HG03521 (cell line): ENCODE measurements around the gene PAK1.
"Not testable (repeated sequence)": the region's sequence is repeated elsewhere in the genome, so short reads cannot be mapped to it uniquely, and the experiment has no call there.

ENCODE experiments used
- ATAC-seq: cut with Tn5 transposase; IDR thresholded peaks from one replicate; pipeline ENCODE4 v1.9.1; 2021; ENCODE audit warnings: mild to moderate bottlenecking, moderate library complexity; ENCODE audit not compliant: unreplicated experiment

The PAK1 gene

DNA sequence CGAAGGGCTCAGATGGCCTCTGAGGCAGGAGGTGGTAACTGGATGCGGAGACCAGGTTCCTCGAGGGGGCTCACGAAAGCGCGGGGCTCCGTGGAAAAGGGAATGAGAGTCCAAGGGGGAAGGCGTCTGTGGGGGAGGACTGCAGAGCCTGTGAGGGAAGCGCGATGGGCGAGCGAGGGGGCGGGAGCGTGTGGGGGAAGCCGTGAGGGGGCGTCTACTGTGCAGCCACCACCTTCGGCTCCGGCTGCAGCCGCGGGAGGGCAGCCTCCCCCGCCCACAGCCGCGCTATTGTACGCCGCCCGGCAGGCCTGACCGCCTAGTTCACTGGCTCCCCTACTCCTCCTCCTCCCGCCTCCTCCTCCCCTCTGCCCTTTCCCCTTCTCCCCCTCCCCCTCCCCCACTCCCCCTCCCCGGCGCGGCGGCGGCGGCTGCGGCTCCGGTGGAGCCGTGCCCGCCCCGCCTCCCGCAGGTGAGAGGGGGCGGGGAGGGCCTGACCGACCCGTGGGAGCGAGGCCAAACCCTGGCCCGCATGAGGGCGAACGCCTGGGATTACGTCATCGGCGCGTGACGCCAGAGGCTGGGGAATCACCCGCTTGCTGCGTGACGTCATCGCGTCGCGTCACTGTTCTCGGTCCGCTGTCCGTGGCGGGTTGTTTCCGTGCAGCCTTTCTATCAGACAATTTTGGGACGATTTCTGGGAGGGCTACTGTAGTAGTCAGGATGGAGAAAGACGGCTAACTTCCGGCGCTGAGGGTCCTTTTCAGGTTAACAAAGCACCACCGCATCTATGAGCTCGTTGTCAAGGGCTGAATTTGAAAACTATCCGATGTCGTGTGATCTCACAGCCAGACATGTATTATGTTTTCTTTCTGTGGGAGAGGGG lies at the start of gene PAK1:
Gene PAK1 (minus strand): TSS at position 294 of the 883 bp plus-strand sequence. CDS start 81,574 bp downstream, outside the sequence.
- peak; percentile 59 for ATAC-seq

GRCh38 chr11:77522215-77522614 lies 48.3 kb upstream of the PAK1 start:
- ATAC-seq: no peak

GRCh38 chr11:77519847-77520246 lies 46.0 kb upstream of the PAK1 start:
- ATAC-seq: no peak

DNA sequence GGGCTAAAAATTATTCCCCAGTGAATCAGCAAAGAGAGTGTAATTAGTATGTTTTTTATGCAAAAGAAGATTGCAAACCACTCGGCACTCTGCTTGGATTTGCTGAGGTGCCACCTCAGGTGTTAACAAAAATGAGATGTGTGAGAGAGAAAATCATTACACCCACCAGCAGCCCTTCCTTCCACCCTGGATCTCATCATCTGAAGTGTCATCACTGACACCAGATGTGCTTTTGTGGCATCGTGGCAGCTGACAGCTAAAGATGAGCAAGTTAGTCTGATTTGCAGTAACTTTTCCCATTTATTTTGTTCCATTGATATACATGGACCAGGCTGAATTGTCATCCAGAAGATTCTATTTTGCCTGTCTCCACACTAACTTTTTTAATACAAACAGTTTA lies 44.6 kb upstream of the PAK1 start:
- no peak for ATAC-seq

GRCh38 chr11:77517753-77518152 lies 43.9 kb upstream of the PAK1 start:
- ATAC-seq: no peak

DNA sequence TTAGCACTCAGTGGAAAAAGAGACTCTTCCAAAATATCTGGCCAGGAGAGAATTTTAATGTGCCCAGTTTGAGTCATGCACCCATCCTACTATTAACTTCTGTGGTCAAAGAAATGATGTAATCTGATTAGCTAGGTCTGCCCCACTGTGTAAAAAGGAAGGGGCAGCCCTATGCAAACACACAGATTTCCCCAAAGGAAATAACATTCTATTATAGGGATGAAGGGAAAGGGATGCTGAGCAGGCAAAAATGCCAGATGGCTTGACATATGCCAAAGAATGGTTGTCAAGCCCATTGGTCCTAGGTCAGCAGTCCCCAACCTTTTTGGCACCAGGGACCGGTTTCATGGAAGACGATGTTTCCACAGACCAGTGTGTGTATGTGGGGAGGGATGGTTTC lies 43.3 kb upstream of the PAK1 start:
- no peak for ATAC-seq

GRCh38 chr11:77515483-77515882 lies 41.6 kb upstream of the PAK1 start:
- no peak for ATAC-seq

DNA sequence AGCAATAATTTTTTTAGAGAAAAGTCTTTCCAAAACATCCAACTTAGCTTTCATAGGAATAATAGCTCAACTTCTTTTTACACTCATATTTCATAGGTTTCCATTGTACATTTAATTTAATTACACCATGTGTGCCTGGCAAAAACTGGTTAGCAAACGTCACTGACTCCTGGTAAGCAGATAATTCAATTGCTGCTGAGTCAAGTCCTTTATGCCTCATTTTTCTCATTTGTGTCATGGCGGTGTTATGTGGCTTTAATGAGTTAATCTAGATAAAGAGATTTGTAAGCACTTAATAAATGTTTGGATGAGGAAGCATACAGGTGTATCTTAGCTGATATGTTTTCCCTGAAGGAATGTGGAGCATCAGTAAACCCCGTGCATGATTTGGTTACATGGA lies 41.2 kb upstream of the PAK1 start:
- no peak for ATAC-seq

- ATAC-seq: no peak
Observed at GRCh38 chr11:77512092-77512491, 38.2 kb upstream of the PAK1 start.

DNA sequence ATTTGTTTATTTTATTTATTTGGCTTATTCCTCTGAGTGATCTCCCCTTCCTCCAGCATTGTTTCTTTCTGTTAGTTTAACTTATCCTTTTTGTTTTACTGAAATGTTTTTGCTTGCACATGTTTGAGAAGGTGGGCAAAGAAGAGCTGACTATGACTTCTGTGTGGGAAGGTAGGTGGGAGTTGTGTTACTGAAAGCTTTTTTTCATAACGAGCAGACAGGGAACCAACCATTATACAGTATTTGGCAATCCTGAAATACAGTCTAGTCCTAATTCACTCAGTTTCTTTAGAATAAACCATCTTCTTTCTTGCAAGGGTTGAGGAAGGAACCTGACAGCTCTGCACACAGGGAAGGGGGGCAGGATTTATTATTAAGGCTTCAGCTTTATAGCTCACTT lies 37.0 kb upstream of the PAK1 start:
- ATAC-seq: no peak

DNA sequence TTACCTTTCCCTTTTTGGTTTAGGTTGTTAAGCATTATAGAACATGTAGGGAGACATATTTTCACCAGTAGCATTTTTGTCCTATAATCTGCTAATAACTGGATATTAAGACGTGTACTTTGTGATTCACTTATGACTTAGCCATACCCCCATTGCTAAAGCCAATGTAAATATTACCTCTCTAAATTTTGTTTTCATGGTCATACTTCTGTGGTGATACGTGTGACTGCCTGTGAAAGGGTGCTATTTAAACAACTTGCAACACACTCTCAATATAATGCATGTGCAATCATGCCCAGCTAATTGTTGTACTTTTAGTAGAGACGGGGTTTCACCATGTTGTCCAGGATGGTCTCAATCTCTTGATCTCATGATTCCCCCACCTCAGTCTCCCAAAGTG lies 36.2 kb upstream of the PAK1 start:
- no peak for ATAC-seq

- ATAC-seq: no peak
Observed at GRCh38 chr11:77508019-77508418, 34.1 kb upstream of the PAK1 start.

GRCh38 chr11:77506857-77507256 lies 33.0 kb upstream of the PAK1 start:
- ATAC-seq: no peak

DNA sequence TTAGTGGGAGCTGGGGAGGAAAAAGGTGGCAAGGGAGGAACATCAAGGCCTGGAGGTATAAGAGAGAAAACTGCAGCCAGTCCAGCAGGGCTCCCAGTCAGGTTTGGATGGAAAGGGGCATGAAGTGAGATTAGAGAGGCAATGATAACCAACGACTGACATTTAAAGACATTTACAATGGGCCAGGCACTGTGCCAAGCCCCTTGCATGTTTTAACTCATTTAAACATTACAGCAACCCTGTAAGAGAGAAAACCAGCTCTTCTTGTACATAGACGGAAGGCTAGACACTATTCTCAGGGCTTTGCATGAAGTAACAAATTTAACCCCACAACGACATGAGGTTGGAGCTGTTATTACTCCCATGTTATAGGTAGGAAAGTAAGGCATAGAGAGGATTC lies 32.1 kb upstream of the PAK1 start:
- no peak for ATAC-seq

- ATAC-seq: no peak
Observed at GRCh38 chr11:77503006-77503405, 29.1 kb upstream of the PAK1 start.

GRCh38 chr11:77502346-77502905 lies 28.5 kb upstream of the PAK1 start:
- no peak for ATAC-seq

DNA sequence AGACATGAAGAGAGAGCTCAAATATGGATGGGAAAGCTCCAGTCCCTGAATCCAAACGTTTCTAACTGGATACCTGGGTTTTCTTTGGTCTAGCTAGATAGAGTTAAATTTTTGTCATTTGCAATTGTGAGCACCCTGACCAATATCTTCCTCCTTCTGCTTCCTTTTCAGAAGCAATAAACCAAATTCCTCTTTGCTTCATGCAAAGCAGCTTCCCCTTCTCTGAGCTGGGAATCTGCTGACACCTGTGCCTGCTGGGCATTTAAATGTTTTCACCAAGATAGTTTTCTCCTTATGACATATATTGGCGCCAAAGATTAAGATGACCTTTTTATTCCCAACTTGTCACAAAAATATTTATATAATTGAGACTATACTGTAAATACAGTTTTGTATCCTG lies 27.9 kb upstream of the PAK1 start:
- ATAC-seq: no peak

DNA sequence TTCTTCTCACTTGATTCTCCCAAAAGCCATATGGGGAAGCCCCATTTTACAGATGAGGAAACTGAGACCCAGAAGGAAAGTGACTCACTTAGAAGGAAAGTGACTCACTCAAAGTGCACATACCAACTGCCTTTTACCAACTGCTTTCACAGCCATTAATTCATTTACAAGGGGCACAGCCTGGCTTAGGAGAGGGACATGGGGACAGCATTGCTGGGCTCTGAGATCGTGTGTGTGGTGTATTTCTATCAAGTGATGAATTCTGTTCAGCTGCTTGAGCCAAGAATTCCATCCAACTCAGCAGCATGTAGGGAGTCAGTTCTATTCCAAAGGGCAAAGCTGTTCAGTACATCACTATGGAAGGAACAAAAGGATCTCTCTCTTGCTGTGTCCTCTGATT lies 23.5 kb upstream of the PAK1 start:
- no peak for ATAC-seq

GRCh38 chr11:77495526-77495925 lies 21.6 kb upstream of the PAK1 start:
- ATAC-seq: no peak

DNA sequence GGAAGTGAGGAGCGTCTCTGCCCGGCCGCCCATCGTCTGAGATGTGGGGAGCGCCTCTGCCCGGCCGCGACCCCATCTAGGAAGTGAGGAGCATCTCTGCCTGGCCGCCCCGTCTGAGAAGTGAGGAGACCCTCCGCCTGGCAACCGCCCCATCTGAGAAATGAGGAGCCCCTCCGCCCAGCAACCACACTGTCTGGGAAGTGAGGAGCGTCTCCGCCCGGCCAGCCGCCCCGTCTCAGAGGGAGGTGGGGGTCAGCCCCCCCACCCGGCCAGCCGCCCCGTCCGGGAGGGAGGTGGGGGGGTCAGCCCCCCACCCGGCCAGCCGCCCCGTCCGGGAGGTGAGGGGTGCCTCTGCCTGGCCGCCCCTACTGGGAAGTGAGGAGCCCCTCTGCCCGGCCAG lies 16.1 kb upstream of the PAK1 start:
- ATAC-seq: not testable (repeated sequence)

- no peak for ATAC-seq
Observed at GRCh38 chr11:77487790-77488189, 13.9 kb upstream of the PAK1 start.

- no peak for ATAC-seq
Observed at GRCh38 chr11:77479746-77480352, 6.0 kb upstream of the PAK1 start.
